GM19025 (cell line): ENCODE data around the gene ELF1.
"Not testable (repeated sequence)": the region's sequence is repeated elsewhere in the genome, so short reads cannot be mapped to it uniquely, and the experiment has no call there.

Experiments
- ATAC-seq: cut with Tn5 transposase; IDR thresholded peaks from one replicate; pipeline ENCODE4 v1.9.1; 2021; ENCODE audit warnings: mild to moderate bottlenecking, low read depth, moderate library complexity; ENCODE audit not compliant: unreplicated experiment

ELF1 gene

GRCh38 chr13:40984668-40985366, 34.3 kb downstream of the ELF1 start:
- peak; percentile 50 for ATAC-seq

GRCh38 chr13:40983725-40984667, 35.1 kb downstream of the ELF1 start:
- ATAC-seq, result no peak

GRCh38 chr13:40983259-40983658, 35.9 kb downstream of the ELF1 start:
- no peak for ATAC-seq

GRCh38 chr13:40982772-40983171, 36.3 kb downstream of the ELF1 start:
- peak; percentile 44 for ATAC-seq

GRCh38 chr13:40981949-40982348, 37.2 kb downstream of the ELF1 start:
- ATAC-seq, result no peak

GRCh38 chr13:40981361-40981760, 37.8 kb downstream of the ELF1 start:
- no peak for ATAC-seq

GRCh38 chr13:40980461-40980860, 38.7 kb downstream of the ELF1 start:
- ATAC-seq, result no peak

- no peak for ATAC-seq
Observed at GRCh38 chr13:40979232-40979631, 39.9 kb downstream of the ELF1 start.

- ATAC-seq, result not testable (repeated sequence)
Observed at GRCh38 chr13:40978109-40978508, 41.0 kb downstream of the ELF1 start.

GRCh38 chr13:40975441-40975840, 43.7 kb downstream of the ELF1 start:
- ATAC-seq, result no peak

- ATAC-seq, result peak; percentile 67
Observed at GRCh38 chr13:40974460-40975407, 44.4 kb downstream of the ELF1 start.

- no peak for ATAC-seq
Observed at GRCh38 chr13:40973409-40973808, 45.7 kb downstream of the ELF1 start.

GRCh38 chr13:40971321-40971720, 47.8 kb downstream of the ELF1 start:
- no peak for ATAC-seq

- no peak for ATAC-seq
Observed at GRCh38 chr13:40970803-40971202, 48.3 kb downstream of the ELF1 start.

- ATAC-seq, result peak; percentile 86
Observed at GRCh38 chr13:40969169-40969901, 49.8 kb downstream of the ELF1 start.

GRCh38 chr13:40968416-40969000, 50.6 kb downstream of the ELF1 start:
- no peak for ATAC-seq

- ATAC-seq, result no peak
Observed at GRCh38 chr13:40966298-40966697, 52.8 kb downstream of the ELF1 start.

- no peak for ATAC-seq
Observed at GRCh38 chr13:40963927-40964326, 55.2 kb downstream of the ELF1 start.

- no peak for ATAC-seq
Observed at GRCh38 chr13:40961826-40962225, 57.3 kb downstream of the ELF1 start.
